IMR-90 (cell line): ENCODE data around the gene EHF. TPM values are rescaled to one million over a fixed set of nuclear protein-coding genes. Genes with fewer than 3 reads are reported as not detected.

Experiments
- ATAC-seq: fragments of 200-7000 bp; cut with Tn5 transposase; 2 replicates; pipeline ENCODE4 v1.9.1; 2020; ENCODE audit warnings: low read depth, mild to moderate bottlenecking, moderate library complexity
- BruUV-seq: library from RNA; stranded (reverse); fragments of 400-500 nt; replicated peaks from 2 replicates; lab custom pipeline; 2021; lab: Mats Ljungman, UMichigan
- CTCF ChIA-PET: fragments of 300-600 bp; formaldehyde crosslinking; extraction: SDS; loops from one replicate; lab custom pipeline; 2021; ENCODE audit warnings: antibody characterized with exemption; lab: Yijun Ruan, JAX
- POLR2A ChIA-PET: fragments of 300-600 bp; sonication (Branson Sonifier 250); formaldehyde crosslinking; loops from one replicate; lab custom pipeline; 2022; ENCODE audit warnings: antibody characterized with exemption; ENCODE audit not compliant: unreplicated experiment; lab: Charles Lee
- DNase-seq: peaks from one replicate; pipeline ENCODE4 v3.0.0; 2013
- H2AFZ ChIP-seq: replicated peaks from 2 replicates; pipeline ENCODE3; 2013; ENCODE audit warnings: low read length, mild to moderate bottlenecking; ENCODE audit not compliant: poor library complexity
- H2AK5ac ChIP-seq: 2 replicates; pipeline ENCODE4 v1.6.1; 2013; ENCODE audit warnings: low read depth, low read length, inconsistent platforms
- H2AK9ac ChIP-seq: replicated peaks from 2 replicates; pipeline ENCODE3; 2013; ENCODE audit warnings: mild to moderate bottlenecking, low read depth, low read length, moderate library complexity; ENCODE audit not compliant: poor library complexity
- H2BK120ac ChIP-seq: 2 replicates; pipeline ENCODE4 v1.6.1; 2013; ENCODE audit warnings: low read depth, low read length, inconsistent platforms
- H2BK15ac ChIP-seq: 3 replicates; pipeline ENCODE4 v1.6.1; 2013; ENCODE audit warnings: low read depth, low read length, inconsistent platforms
- H2BK20ac ChIP-seq: 2 replicates; pipeline ENCODE4 v1.6.1; 2013; ENCODE audit warnings: low read depth, mild to moderate bottlenecking, inconsistent platforms, low read length, moderate library complexity
- H2BK5ac ChIP-seq: 2 replicates; pipeline ENCODE4 v1.6.1; 2013; ENCODE audit warnings: mild to moderate bottlenecking, low read depth, low read length, inconsistent platforms; ENCODE audit not compliant: poor library complexity, severe bottlenecking
- H3K14ac ChIP-seq: replicated peaks from 2 replicates; pipeline ENCODE4 v1.6.1; 2013; ENCODE audit warnings: low read depth, low read length, inconsistent platforms
- H3K18ac ChIP-seq: 2 replicates; pipeline ENCODE4 v1.6.1; 2013; ENCODE audit warnings: low read depth, low read length, control low read depth
- H3K23ac ChIP-seq: 2 replicates; pipeline ENCODE4 v1.6.1; 2013; ENCODE audit warnings: low read depth, low read length, inconsistent platforms
- H3K27ac ChIP-seq: 2 replicates; pipeline ENCODE4 v1.5.1; 2013; ENCODE audit warnings: mild to moderate bottlenecking, control low read depth, low read length; ENCODE audit not compliant: insufficient read depth
- H3K27me3 ChIP-seq: 2 replicates; pipeline ENCODE4 v1.6.1; 2013; ENCODE audit warnings: low read length; ENCODE audit not compliant: control insufficient read depth, insufficient read depth
- H3K36me3 ChIP-seq: 2 replicates; pipeline ENCODE4 v1.6.1; 2013; ENCODE audit warnings: low read length, mixed read lengths; ENCODE audit not compliant: control insufficient read depth, insufficient read depth
- H3K4ac ChIP-seq: 2 replicates; pipeline ENCODE4 v1.6.1; 2013; ENCODE audit warnings: low read depth, low read length, inconsistent platforms
- H3K4me1 ChIP-seq: 2 replicates; pipeline ENCODE4 v1.6.1; 2013; ENCODE audit warnings: low read length, mixed read lengths; ENCODE audit not compliant: control insufficient read depth, insufficient read depth
- H3K4me2 ChIP-seq: 2 replicates; pipeline ENCODE4 v1.6.1; 2013; ENCODE audit warnings: low read depth, mild to moderate bottlenecking, control low read depth, low read length, moderate library complexity
- H3K4me3 ChIP-seq: 2 replicates; pipeline ENCODE4 v1.5.1; 2013; ENCODE audit warnings: low read depth, mild to moderate bottlenecking, control low read depth, low read length, moderate library complexity; ENCODE audit not compliant: insufficient read depth
- H3K56ac ChIP-seq: 2 replicates; pipeline ENCODE4 v1.6.1; 2013; ENCODE audit warnings: low read length, inconsistent platforms; ENCODE audit not compliant: insufficient read depth; ENCODE audit errors: extremely low read depth
- H3K79me1 ChIP-seq, 2 experiments: 2 replicates each; pipeline ENCODE4 v1.6.1; 2013; ENCODE audit warnings: low read length in 2 of 2, inconsistent platforms in 1 of 2, low read depth in 1 of 2
- H3K9ac ChIP-seq: 2 replicates; pipeline ENCODE4 v1.6.1; 2013; ENCODE audit warnings: low read depth, low read length, control low read depth
- H3K9me1 ChIP-seq: 2 replicates; pipeline ENCODE4 v1.6.1; 2013; ENCODE audit warnings: low read length, inconsistent platforms; ENCODE audit not compliant: insufficient read depth
- H3K9me3 ChIP-seq: 2 replicates; pipeline ENCODE4 v1.6.1; 2013; ENCODE audit warnings: low read length; ENCODE audit not compliant: control insufficient read depth, insufficient read depth
- H4K20me1 ChIP-seq: 2 replicates; pipeline ENCODE4 v1.6.1; 2013; ENCODE audit warnings: low read length, inconsistent platforms; ENCODE audit not compliant: insufficient read depth
- H4K5ac ChIP-seq: 2 replicates; pipeline ENCODE4 v1.6.1; 2013; ENCODE audit warnings: mild to moderate bottlenecking, low read depth, low read length, control low read depth
- H4K8ac ChIP-seq, 2 experiments: 2 replicates each; pipeline ENCODE4 v1.6.1; 2013; ENCODE audit warnings: low read depth in 2 of 2, low read length in 2 of 2, control low read depth in 1 of 2, inconsistent platforms in 1 of 2
- H4K91ac ChIP-seq: 2 replicates; pipeline ENCODE4 v1.6.1; 2013; ENCODE audit warnings: low read depth, low read length, inconsistent platforms; ENCODE audit not compliant: insufficient read depth
- BHLHE40 ChIP-seq: fragments of 150-350 bp; IDR thresholded peaks from 2 replicates; pipeline ENCODE4 v1.6.1; 2016; ENCODE audit warnings: mild to moderate bottlenecking, low read depth, low read length
- CEBPB ChIP-seq: IDR thresholded peaks from 2 replicates; pipeline ENCODE4 v1.6.1; 2012; ENCODE audit warnings: low read depth, low read length, improper control_type of control experiment
- CHD1 ChIP-seq: IDR thresholded peaks from 2 replicates; pipeline ENCODE4 v1.6.1; 2012; ENCODE audit warnings: low read depth, low read length, improper control_type of control experiment
- FOS ChIP-seq: fragments of 150-350 bp; IDR thresholded peaks from 2 replicates; pipeline ENCODE4 v1.6.1; 2016; ENCODE audit warnings: low read depth, low read length
- MAFK ChIP-seq: IDR thresholded peaks from 2 replicates; pipeline ENCODE4 v1.6.1; 2012; ENCODE audit warnings: low read depth, low read length, improper control_type of control experiment
- MAZ ChIP-seq: IDR thresholded peaks from 2 replicates; pipeline ENCODE4 v1.6.1; 2012; ENCODE audit warnings: low read depth, mild to moderate bottlenecking, low read length, improper control_type of control experiment, moderate library complexity, borderline replicate concordance
- MXI1 ChIP-seq: IDR thresholded peaks from 2 replicates; pipeline ENCODE4 v1.6.1; 2012; ENCODE audit warnings: low read depth, mild to moderate bottlenecking, low read length, moderate library complexity, borderline replicate concordance
- NFE2L2 ChIP-seq: fragments of 150-350 bp; IDR thresholded peaks from 2 replicates; pipeline ENCODE4 v1.6.1; 2016; ENCODE audit warnings: low read depth, mild to moderate bottlenecking, low read length
- POLR2A ChIP-seq: IDR thresholded peaks from 2 replicates; pipeline ENCODE4 v1.6.1; 2012; ENCODE audit warnings: mild to moderate bottlenecking, low read depth, low read length
- RAD21 ChIP-seq: IDR thresholded peaks from 2 replicates; pipeline ENCODE4 v1.6.1; 2012; ENCODE audit warnings: low read length, improper control_type of control experiment
- RCOR1 ChIP-seq: IDR thresholded peaks from 2 replicates; pipeline ENCODE4 v1.6.1; 2012; ENCODE audit warnings: mild to moderate bottlenecking, low read length, improper control_type of control experiment; ENCODE audit not compliant: insufficient replicate concordance
- RFX5 ChIP-seq: IDR thresholded peaks from 2 replicates; pipeline ENCODE4 v1.8.0; 2012; ENCODE audit warnings: low read depth, mild to moderate bottlenecking, low read length, moderate library complexity
- SMC3 ChIP-seq: fragments of 150-350 bp; IDR thresholded peaks from 2 replicates; pipeline ENCODE4 v1.6.1; 2016; ENCODE audit warnings: low read depth, mild to moderate bottlenecking, antibody characterized with exemption, low read length, moderate library complexity
- WGBS, 2 experiments: methylation state at CpG; one replicate each; pipeline versions ENCODE4 v1.1.5 to v1.1.7; 2013; ENCODE audit warnings: missing lambda C conversion rate in 2 of 2; ENCODE audit not compliant: insufficient read length in 1 of 2; ENCODE audit errors: extremely low coverage in 2 of 2; 5-methylcytosine and 5-hydroxymethylcytosine counted together
- dilution Hi-C: fragments of 300-500 bp; cut with HindIII; formaldehyde crosslinking; loops from one replicate; pipeline ENCODE4 v1.14.3; 2018; ENCODE audit warnings: low sequenced_read_pairs; ENCODE audit not compliant: unreplicated experiment
- in situ Hi-C: fragments of 300-500 bp; cut with MboI; formaldehyde crosslinking; loops from 3 replicates; pipeline ENCODE4 v1.14.3; 2019; ENCODE audit warnings: low sequenced_read_pairs, inconsistent platforms, mixed read lengths
- intact Hi-C: fragments of 100-400 bp; cut with micrococcal nuclease; formaldehyde crosslinking; loops from 2 replicates; pipeline ENCODE4 v1.10.0; 2022
- polyA plus RNA-seq, 3 experiments: library from polyadenylated mRNA; depleted of rRNA; stranded (reverse); fragments of >200 nt; gene quantifications; 2 replicates each; pipeline ENCODE4 v1.2.3, GENCODE V29; 2012; ENCODE audit warnings: low replicate concordance in 1 of 3
- total RNA-seq: library from RNA; depleted of rRNA; stranded (reverse); fragments of >200 nt; gene quantifications from 2 replicates; pipeline ENCODE4 v1.2.3, GENCODE V29; 2012
- TF ChIP-seq, protein P1 (sequence below): conservative IDR thresholded peaks from 2 replicates; pipeline ENCODE4 v1.5.1; 2012; ENCODE audit warnings: mild to moderate bottlenecking, low read depth, low read length, improper control_type of control experiment
- TF ChIP-seq, protein P2 (sequence below): fragments of 150-350 bp; IDR thresholded peaks from 2 replicates; pipeline ENCODE4 v1.6.1; 2016; ENCODE audit warnings: low read depth, mild to moderate bottlenecking, low read length, moderate library complexity, borderline replicate concordance
- TF ChIP-seq, protein P3 (sequence below): fragments of 150-350 bp; IDR thresholded peaks from 2 replicates; pipeline ENCODE4 v1.6.1; 2017; ENCODE audit warnings: mild to moderate bottlenecking, antibody characterized with exemption, low read length, low read depth

The EHF gene
- total and polyA plus RNA-seq, 2 of the 4 experiments (the other 2 are of a cell fraction), result under 0.01 TPM; not detected in 1

- Histone ChIP-seq H2BK15ac (no peak overlapping the region), H3K4me1 (0 out of 2 replicates have a peak, but pooled peaks cover 2% of the 10 kb centered on the region), H4K91ac (no peak overlapping the region), H2AFZ (no peak overlapping the region), H3K36me3 (no peaks in the 10 kb centered on the region), H3K4me3 (no peak overlapping the region), H2BK5ac (no peak overlapping the region), H2AK5ac (no peak overlapping the region), H3K18ac (no peak overlapping the region), H3K9ac (no peak overlapping the region), H3K4me2 (no peak overlapping the region), H3K9me1 (no peaks in the 10 kb centered on the region), H3K56ac (no peak overlapping the region), H3K27ac (no peak overlapping the region), H4K20me1 (no peaks in the 10 kb centered on the region), H3K23ac (no peak overlapping the region), H3K9me3 (no peaks in the 10 kb centered on the region), H4K8ac (no peak overlapping the region), H4K5ac (no peak overlapping the region), H2BK120ac (no peak overlapping the region), H3K27me3 (no peaks in the 10 kb centered on the region; the same call in 1 of the 2 replicates), H3K14ac (no peak overlapping the region), H3K4ac (no peak overlapping the region), H2BK20ac (no peak overlapping the region), H2AK9ac (no peak overlapping the region), H3K79me1 (no peaks in the 10 kb centered on the region)
- TF ChIP-seq RAD21 (no peak), SMC3 (no peak), RCOR1 (no peak), MAFK (no peak), MAZ (no peak), CEBPB (no peak), NFE2L2 (no peak), CHD1 (no peak), RFX5 (no peak), MXI1 (no peak), POLR2A (no peak), BHLHE40 (no peak), FOS (no peak)
- TF ChIP-seq, protein P1, sequence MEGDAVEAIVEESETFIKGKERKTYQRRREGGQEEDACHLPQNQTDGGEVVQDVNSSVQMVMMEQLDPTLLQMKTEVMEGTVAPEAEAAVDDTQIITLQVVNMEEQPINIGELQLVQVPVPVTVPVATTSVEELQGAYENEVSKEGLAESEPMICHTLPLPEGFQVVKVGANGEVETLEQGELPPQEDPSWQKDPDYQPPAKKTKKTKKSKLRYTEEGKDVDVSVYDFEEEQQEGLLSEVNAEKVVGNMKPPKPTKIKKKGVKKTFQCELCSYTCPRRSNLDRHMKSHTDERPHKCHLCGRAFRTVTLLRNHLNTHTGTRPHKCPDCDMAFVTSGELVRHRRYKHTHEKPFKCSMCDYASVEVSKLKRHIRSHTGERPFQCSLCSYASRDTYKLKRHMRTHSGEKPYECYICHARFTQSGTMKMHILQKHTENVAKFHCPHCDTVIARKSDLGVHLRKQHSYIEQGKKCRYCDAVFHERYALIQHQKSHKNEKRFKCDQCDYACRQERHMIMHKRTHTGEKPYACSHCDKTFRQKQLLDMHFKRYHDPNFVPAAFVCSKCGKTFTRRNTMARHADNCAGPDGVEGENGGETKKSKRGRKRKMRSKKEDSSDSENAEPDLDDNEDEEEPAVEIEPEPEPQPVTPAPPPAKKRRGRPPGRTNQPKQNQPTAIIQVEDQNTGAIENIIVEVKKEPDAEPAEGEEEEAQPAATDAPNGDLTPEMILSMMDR, result no peak
- TF ChIP-seq, protein P2, sequence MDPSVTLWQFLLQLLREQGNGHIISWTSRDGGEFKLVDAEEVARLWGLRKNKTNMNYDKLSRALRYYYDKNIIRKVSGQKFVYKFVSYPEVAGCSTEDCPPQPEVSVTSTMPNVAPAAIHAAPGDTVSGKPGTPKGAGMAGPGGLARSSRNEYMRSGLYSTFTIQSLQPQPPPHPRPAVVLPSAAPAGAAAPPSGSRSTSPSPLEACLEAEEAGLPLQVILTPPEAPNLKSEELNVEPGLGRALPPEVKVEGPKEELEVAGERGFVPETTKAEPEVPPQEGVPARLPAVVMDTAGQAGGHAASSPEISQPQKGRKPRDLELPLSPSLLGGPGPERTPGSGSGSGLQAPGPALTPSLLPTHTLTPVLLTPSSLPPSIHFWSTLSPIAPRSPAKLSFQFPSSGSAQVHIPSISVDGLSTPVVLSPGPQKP, result no peak
- TF ChIP-seq, protein P3, sequence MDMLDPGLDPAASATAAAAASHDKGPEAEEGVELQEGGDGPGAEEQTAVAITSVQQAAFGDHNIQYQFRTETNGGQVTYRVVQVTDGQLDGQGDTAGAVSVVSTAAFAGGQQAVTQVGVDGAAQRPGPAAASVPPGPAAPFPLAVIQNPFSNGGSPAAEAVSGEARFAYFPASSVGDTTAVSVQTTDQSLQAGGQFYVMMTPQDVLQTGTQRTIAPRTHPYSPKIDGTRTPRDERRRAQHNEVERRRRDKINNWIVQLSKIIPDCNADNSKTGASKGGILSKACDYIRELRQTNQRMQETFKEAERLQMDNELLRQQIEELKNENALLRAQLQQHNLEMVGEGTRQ, result no peak
- no CpG with 5 or more reads among the region's 1 CpG for WGBS, 2 experiments
- no TSS peak for BruUV-seq
- dilution Hi-C loops (no loop called here), in situ Hi-C loops (no loop called here), intact Hi-C loops (no loop called here)
- ChIA-PET POLR2A (no interaction called here), CTCF (no interaction called here)
- ATAC-seq (no peak), DNase-seq (no peak)
These were observed 4.8 kb upstream of the EHF start for GRCh38 chr11:34616086-34616485.
